Measurements from ENCODE around the gene GALNT10.
"Not testable (repeated sequence)": the region's sequence is repeated elsewhere in the genome, so short reads cannot be mapped to it uniquely, and the experiment has no call there.

The GALNT10 gene, protein sequence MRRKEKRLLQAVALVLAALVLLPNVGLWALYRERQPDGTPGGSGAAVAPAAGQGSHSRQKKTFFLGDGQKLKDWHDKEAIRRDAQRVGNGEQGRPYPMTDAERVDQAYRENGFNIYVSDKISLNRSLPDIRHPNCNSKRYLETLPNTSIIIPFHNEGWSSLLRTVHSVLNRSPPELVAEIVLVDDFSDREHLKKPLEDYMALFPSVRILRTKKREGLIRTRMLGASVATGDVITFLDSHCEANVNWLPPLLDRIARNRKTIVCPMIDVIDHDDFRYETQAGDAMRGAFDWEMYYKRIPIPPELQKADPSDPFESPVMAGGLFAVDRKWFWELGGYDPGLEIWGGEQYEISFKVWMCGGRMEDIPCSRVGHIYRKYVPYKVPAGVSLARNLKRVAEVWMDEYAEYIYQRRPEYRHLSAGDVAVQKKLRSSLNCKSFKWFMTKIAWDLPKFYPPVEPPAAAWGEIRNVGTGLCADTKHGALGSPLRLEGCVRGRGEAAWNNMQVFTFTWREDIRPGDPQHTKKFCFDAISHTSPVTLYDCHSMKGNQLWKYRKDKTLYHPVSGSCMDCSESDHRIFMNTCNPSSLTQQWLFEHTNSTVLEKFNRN

DNA sequence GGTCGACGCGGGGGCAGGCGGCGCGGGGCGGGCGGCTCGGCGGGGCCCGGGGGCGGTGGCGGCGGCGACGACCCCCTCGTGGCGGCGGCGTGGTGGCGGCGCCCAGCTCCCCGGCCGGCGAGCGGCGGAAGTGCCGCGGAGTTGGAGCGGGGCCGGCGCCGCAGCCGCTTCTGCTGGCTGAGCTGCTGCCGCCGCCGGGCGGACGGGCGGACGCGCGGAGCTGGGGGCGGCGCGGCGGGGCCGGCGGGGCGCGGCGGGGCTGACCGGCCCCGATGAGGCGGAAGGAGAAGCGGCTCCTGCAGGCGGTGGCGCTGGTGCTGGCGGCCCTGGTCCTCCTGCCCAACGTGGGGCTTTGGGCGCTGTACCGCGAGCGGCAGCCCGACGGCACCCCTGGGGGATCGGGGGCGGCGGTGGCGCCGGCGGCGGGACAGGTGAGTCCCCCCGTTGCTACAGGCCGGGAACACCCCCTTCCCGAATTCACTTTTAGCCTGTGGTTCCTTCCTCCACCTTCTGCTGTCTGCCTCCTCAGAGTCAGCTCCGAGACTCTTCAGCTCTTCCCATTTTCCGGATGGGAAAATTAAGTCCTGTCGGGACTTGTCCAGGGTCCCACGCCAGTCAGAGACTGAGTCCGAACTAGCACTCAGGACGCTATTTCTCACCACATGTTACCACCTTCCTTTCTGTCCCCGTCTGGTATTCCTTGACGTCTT is at the start of gene GALNT10:
Gene GALNT10 (plus strand): TSS at position 139 of the 710 bp plus-strand sequence. CDS start 134 bp downstream, at position 273.
- DNase-seq: no peak

DNA sequence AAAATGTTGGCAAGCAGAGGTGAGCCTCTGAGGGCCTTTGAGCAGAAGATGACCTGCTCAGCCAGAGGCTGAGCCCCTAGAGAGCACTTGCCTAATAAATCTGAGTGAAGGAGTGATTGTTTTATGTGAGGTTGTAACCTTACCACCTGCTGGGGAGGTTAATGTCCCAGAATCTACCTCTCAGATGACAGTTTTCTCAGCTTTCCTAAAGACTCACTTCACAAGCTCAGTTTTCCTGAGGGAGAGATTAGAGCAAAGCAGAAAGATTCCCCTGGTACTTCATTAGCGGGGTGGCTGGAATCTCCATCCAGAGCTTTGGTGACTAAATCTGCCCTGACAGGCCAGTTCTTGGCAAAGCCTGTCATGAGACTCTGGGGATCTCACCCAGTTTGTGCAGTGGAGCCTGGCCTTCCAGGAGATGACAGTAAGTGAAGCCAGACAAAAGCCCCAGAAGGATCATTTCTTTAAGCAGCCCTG is 48.8 kb upstream of the GALNT10 start:
- DNase-seq: no peak

DNA sequence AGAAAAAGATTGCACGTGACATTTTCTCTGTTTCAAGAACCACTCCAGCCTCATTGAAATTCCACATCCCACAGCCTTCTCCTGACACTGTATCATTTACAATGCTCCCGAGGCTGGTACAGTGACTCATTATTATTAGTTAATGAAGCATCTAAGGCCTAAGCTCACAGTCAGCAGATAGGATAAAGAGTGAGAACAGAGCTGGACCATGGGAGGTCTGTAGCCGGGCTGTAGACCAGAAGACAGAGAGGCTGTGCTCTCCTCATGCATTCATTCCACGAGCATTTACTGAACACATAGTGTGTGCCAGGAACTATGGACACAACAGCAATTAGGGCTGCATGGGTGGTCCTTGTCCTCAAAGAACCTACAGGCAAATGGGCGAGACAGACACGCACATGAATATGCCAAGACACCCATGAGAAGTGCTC is 47.3 kb upstream of the GALNT10 start:
- DNase-seq: no peak

DNA sequence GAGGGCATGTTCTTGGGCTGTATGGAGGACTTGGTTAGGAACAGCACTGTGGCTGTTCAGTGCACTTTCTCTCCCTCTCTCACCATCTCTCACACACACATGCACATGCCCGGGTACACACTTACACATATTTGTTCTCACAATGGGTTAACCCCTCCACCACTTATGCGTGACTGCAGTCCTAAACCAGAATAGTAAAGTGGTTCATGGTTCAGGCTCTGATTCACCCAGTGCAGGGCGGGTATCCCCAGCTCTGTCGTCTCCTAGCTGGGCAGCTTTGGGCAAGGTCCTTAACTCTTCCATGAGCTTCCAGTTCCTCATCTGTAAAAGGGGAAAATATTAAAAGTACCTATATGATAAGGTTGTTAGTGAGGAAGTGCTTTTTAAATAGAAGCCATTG is 45.3 kb upstream of the GALNT10 start:
- no peak for DNase-seq

DNA sequence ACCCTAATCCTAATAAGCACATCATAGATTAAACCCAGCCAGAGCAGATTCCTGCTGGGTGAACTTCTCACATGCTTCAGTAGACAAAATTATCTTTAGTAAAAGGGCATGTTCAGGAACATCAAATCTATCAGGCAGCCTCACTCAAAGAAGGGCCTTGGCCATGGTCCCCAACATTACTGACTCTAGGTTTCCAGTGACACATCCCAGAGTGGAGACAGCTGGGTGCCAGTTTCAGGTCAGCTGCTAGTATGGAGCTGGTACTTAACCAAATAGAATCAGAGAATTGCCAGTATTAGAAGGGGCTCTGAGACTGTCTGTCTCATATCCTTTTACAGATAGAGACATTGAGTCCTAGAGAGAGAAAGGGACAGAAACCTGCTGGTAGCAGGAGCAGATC is 44.1 kb upstream of the GALNT10 start:
- DNase-seq: no peak

GRCh38 chr5:154147666-154148065 is 42.9 kb upstream of the GALNT10 start:
- no peak for DNase-seq

DNA sequence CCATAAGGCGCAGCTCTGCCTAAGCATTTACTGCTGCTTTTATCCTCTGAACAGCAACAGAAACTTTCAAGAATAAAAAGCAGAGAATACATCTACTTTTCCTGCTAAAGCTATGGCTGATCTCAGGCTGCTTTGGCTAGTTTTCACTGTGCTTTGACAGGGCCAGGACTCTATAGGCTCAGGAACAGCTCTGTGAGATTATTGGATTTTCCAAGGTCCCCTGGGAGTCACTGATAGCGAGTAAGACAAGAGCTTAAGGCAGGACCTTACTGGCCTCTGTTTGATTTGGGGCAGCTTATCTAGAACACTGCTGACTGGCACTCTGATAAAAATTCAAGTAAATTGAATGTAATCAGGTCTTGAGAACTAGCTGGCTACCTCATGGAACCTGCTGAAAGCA is 40.1 kb upstream of the GALNT10 start:
- DNase-seq: not testable (repeated sequence)

- no peak for DNase-seq
Measured at GRCh38 chr5:154157483-154158378, 32.8 kb upstream of the GALNT10 start.

DNA sequence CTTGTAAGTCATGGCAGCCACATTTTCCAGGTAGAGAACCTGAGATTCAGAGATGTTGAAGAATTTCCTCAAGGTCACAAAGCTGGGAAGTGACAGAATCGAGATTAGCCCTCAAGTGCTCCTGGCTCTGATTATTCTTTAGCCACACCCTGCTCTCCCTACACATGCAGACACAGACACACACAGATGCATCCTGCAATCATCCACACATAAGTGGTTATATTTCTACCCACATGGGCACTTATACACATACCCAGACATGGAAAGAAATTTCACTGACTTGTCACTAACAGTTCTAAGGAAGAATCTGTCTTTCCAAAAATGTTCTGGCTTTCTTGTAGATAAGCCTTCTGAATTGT is 32.2 kb upstream of the GALNT10 start:
- DNase-seq: no peak

DNA sequence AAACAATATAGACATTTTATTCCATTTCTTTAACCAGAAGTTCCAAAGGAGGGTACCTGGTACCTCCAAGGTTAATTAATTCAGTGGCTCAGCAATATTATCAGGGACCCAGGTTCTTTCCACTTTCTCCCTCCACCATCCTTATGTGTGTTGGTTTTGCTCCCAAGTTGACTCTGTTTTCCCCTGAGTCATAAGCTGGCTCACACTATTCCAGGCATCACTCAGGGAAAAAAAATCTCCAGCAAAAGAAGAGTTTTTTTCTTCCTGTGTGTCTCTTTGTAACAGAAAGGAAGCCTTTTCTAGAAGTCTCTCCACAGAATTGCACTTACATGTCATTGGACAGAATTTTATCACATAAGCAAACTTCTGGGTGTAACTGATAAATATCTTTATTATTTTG is 31.2 kb upstream of the GALNT10 start:
- no peak for DNase-seq

DNA sequence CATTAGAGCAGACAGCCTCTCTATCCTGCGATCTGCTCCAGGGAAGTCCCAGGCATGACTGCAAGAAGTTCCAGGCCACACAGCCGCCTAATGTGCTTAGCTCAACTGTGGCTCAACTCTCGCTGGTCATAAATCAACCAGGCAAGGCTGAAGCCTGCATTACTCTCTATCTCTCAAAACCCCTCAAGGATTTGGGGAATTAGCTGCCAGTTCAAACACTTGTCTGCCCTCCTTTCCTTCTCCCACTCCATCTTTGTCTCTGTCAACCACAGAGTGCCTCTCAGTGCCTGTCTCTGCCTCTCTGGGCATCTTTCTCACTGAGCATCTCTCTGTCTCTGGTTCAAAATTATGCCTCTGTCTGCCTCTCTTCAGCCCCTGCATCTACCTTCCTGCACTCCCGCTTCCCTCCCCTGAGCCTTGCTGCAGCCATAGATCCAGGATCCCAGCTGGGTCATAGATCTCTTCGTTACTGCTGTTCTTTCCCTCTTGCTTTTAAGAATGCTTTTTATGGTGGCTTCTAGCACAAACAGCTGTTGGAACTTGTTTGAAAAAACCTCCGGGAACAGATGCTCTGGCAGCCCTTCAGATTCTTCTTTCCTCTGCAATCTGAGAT is 27.9 kb upstream of the GALNT10 start:
- no peak for DNase-seq

DNA sequence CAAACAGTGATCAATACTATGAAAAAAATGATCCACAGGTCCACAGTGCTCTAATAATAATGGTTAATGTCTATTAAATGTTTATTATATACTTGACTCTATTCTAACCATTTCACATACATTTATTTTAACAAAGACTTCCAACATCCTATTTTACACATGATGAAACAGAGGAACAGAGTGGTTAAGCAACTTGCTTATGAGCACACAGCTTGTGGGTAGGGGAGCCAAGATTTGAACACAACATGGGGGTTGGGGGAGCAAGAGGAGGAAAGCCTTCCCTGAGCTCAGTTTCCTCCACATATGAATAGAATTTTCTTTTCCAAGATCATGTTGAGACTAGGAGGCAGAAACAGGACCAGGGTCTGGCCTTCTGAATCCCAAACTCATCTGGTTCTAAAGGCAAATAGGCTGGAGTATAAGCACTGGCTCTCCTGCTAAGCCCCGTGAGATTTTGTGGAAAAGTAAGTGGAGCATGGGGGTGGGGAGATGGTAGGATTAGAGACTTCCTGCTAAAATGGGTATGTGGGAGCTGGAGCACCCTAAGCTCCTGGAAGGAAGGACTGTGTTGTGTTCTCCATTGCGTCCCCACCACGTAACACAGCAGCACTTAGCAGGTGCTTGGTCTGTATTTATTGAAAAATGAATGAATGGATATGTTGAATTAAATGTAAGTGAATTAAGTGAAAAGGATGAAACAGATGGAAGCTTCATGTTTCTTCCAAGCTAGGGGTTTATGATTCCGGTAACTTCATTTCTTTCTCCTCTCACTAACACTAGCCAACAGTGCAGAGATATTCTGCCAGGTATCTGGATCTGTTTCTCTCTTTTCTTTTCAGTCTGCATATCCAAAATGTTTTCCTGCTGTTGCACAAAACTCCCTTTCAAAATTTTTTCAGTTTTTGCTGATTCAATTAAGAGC is 26.9 kb upstream of the GALNT10 start:
- DNase-seq: no peak

- no peak for DNase-seq
Measured at GRCh38 chr5:154164249-154164581, 26.3 kb upstream of the GALNT10 start.

- no peak for DNase-seq
Measured at GRCh38 chr5:154165886-154166285, 24.6 kb upstream of the GALNT10 start.

DNA sequence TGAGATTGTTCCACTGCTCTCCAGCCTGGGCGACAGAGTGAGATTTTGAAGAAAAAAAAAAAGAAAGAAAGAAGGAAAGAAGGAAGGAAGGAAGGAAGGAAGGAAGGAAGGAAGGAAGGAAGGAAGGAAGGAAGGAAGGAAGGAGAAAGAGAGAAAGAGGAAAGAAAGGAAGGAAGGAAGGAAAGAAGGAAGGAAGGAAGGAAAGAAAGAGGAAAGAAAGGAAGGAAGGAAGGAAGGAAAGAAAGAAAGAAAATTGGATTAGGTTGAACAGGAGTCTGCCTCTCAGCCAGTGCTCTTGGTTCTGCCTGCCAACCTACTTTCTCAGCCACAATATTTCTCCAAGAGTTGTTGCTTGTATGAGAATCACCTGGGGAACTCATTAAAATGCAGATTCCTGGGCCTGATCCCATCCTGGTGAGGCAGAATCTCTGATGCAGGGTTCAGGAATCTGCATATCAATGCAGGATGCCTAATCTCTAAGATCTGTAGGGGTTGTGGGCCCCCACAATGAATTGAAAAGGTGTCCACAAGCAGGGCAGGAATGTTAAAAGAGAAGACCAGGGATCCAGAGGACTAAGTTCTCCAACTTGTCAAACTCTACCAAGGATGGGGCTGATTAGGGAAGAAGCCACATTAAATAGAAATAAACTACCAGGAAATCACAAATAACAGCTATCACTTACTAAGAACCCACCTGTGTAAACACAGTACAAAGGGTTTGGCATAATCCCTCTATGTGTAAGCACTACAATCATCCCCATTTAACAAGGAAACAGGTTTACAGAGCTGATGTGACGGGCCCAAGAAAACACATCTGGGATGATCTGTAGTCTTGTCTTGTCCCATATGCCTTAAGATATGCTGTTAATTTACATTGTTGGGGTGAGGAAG is 23.4 kb upstream of the GALNT10 start:
- peak; percentile 10 for DNase-seq

DNA sequence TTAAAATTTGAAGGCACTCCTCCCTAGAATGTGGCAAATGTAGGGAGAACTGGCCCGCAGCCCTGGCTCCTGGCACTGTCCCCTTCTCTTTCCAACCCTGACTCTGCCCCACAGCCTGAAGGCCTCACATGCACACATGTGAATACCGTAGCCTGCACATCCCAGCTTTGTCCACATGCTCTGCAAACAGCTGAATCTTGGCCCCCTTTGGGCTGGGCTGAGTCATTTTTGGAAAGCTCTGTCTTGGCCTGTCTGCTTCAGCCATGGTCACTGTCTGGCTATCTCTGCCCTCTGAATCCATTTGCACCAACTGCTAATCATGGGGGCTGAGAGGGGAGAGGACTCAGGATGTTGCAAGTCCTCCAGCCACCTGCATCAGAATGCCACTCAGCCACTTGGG is 22.1 kb upstream of the GALNT10 start:
- DNase-seq: no peak

DNA sequence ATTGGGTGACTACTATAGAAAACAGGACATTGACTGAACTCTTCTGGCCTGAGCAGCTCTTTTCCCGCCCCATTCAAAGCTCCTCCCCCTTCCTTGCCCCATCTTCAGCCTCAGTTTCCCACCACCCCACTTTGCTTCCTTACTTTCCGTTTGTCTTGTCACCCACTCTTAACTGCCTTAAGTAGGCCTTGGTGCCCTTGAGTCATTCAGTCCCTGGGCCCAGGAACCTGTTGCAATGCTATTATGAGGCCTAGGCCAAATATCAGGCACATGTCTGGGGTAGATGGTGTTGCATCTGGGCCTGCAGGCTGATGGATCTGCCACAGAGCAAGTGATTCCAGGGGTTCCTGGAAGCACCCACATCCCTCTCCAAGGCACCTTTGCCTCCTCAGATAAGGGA is 17.7 kb upstream of the GALNT10 start:
- no peak for DNase-seq

GRCh38 chr5:154174091-154174490 is 16.4 kb upstream of the GALNT10 start:
- no peak for DNase-seq

GRCh38 chr5:154176181-154176580 is 14.4 kb upstream of the GALNT10 start:
- DNase-seq: no peak

GRCh38 chr5:154178661-154179060 is 11.9 kb upstream of the GALNT10 start:
- no peak for DNase-seq

Measured in NCI-H526 treated with DMSO at 0.1 percent for 48 hours (cell line).